K562 treated with DMSO at 1 percent for 4 hours (cell line): ENCODE results near the gene ISOC1. TPM values are rescaled to one million over a fixed set of nuclear protein-coding genes. Genes with fewer than 3 reads are reported as not detected.

Experiments
- total RNA-seq: library from RNA; unstranded; fragments of 300-600 nt; gene quantifications from 2 replicates; pipeline ENCODE4 v1.2.3, GENCODE V29; 2022; ENCODE audit not compliant: insufficient read depth

ISOC1 gene
- total RNA-seq: 36.9 and 46.0 TPM in 2 replicates

DNA sequence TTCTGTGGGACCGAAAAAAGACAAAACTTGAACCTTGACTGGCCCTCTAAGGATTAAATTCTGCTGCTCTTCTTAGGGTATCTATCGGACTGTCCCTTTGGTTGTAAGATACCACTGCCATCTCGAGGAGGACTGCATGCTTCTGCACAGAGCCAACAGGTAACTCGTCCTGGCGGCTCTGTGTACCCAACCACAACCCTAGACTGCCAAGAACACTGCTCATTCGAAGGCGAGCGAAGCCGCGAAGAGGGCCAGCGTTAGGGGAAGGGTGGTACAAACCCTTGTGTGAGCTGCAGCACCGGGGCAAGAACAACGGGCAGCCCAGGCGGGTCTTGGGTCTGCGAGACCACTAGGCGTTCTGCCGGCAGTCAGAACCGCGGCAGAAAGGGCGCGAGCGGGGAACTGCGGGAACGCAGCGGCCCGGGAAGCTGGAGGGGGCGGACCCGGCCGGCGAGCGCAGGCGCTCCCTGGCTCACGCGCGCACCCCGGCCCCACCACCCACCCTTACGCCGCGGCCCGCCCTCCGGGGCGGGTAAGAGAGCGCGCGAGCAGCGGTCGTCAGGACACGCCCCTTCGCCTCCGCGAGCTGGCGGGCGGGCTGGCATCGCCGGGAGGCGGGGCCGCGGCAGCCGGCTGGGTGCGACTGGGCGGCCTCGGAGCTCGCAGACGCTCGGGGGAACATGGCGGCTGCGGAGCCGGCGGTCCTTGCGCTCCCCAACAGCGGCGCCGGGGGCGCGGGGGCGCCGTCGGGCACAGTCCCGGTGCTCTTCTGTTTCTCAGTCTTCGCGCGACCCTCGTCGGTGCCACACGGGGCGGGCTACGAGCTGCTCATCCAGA lies at the start of gene ISOC1:
TSS of gene ISOC1 (plus strand) at position 663 of the 837 bp plus-strand sequence. CDS start at position 681, 18 bp downstream.

Other genes with a start within 250 kb of the ISOC1 start
- gene SLC27A6, start 129.3 kb upstream of the ISOC1 start, total RNA-seq: not detected in 2 replicates